Renal cortex interstitium (tissue), 15 donors: Measurements from ENCODE around the gene SETDB1. TPM values are rescaled to one million over a fixed set of nuclear protein-coding genes. Genes with fewer than 3 reads are reported as not detected.
"Not testable (repeated sequence)": the region's sequence is repeated elsewhere in the genome, so short reads cannot be mapped to it uniquely, and the experiment has no call there.

Experiments
- DNase-seq, 11 donors: peaks; one replicate each; pipeline ENCODE4 v3.0.0-alpha.2; 2013; ENCODE audit warnings: low read depth in 9 of 11, low spot score in 4 of 11; ENCODE audit errors: extremely low read depth in 1 of 11
- long read RNA-seq, 16 experiments: transcript quantifications; one replicate each; lab custom pipeline, GENCODE V29; 2026
- polyA plus RNA-seq, 3 donors: library from polyadenylated mRNA; unstranded; fragments of 120-200 nt; gene quantifications; one replicate each; pipeline ENCODE4 v1.2.1, GENCODE V29; 2013; ENCODE audit not compliant: insufficient read length in 3 of 3

SETDB1 gene
- polyA plus RNA-seq: 10 to 100 TPM; 75.3 to 91.8 (median 85.4) TPM
- long read RNA-seq, donor 1, partial matches to known transcripts: 9 of 10 reads
- long read RNA-seq, donor 1, other reads (novel, unspliced or antisense): 0 of 10 reads
- long read RNA-seq, donor 2, partial matches to known transcripts: 0 of 2 reads
- long read RNA-seq, donor 2, other reads (novel, unspliced or antisense): 0 of 2 reads
- long read RNA-seq, donor 3, partial matches to known transcripts: 16 of 19 reads
- long read RNA-seq, donor 3, other reads (novel, unspliced or antisense): 0 of 19 reads
- long read RNA-seq, donor 4, partial matches to known transcripts: 9 of 10 reads
- long read RNA-seq, donor 4, other reads (novel, unspliced or antisense): 0 of 10 reads
- long read RNA-seq, donor 5: 0 reads
- long read RNA-seq, donor 6, full-length matches to known transcripts: 3 of 3 reads
- long read RNA-seq, donor 6, partial matches to known transcripts: 0 of 3 reads
- long read RNA-seq, donor 6, other reads (novel, unspliced or antisense): 0 of 3 reads
- long read RNA-seq, donor 7, partial matches to known transcripts: 0 of 7 reads
- long read RNA-seq, donor 7, other reads (novel, unspliced or antisense): 0 of 7 reads
- long read RNA-seq, donor 8, full-length matches to known transcripts: 8 of 46 reads
- long read RNA-seq, donor 8, partial matches to known transcripts: 38 of 46 reads
- long read RNA-seq, donor 8, other reads (novel, unspliced or antisense): 0 of 46 reads
- long read RNA-seq, donor 9, partial matches to known transcripts: 25 of 27 reads
- long read RNA-seq, donor 9, other reads (novel, unspliced or antisense): 0 of 27 reads
- long read RNA-seq, donor 10, partial matches to known transcripts: 15 of 20 reads
- long read RNA-seq, donor 10, other reads (novel, unspliced or antisense): 0 of 20 reads
- long read RNA-seq, donor 11, full-length matches to known transcripts: 4 of 95 reads
- long read RNA-seq, donor 11, partial matches to known transcripts: 44 of 95 reads
- long read RNA-seq, donor 11, other reads (novel, unspliced or antisense): 47 of 95 reads
- long read RNA-seq, donor 12: 0 reads
- long read RNA-seq, donor 13, full-length matches to known transcripts: 7 of 7 reads
- long read RNA-seq, donor 13, partial matches to known transcripts: 0 of 7 reads
- long read RNA-seq, donor 13, other reads (novel, unspliced or antisense): 0 of 7 reads
- long read RNA-seq, donor 14, partial matches to known transcripts: 23 of 25 reads
- long read RNA-seq, donor 14, other reads (novel, unspliced or antisense): 0 of 25 reads
- long read RNA-seq, donor 15, partial matches to known transcripts: 0 of 1 reads
- long read RNA-seq, donor 15, other reads (novel, unspliced or antisense): 0 of 1 reads
- long read RNA-seq, donor 16, full-length matches to known transcripts: 8 of 44 reads
- long read RNA-seq, donor 16, partial matches to known transcripts: 28 of 44 reads
- long read RNA-seq, donor 16, other reads (novel, unspliced or antisense): 8 of 44 reads

- DNase-seq: peak; percentile 89 to 97 (median 95)
Observed at GRCh38 chr1:150926097-150926741, at the start of gene SETDB1. Gene SETDB1 (plus strand): TSS chr1:150926363. CDS start chr1:150927715, 1,352 bp downstream.

DNA sequence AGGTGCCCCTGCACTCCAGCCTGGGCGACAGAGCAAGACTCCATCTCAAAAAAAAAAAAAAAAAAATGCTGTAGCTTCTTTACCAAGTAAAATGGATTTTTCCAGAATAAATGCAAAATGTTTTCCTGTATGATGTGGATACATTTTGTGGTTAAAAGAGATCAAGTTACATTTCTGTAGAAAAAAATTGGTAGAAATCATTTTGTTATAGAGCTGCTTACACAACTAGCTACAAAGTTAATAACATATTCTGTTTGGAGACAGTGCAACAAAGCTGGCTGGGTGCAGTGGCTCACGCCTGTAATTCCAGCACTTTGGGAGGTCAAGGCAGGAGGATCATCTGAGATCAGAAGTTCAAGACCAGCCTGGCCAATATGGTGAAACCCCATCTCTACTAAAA lies 47.2 kb upstream of the SETDB1 start:
- not testable (repeated sequence) for DNase-seq

- no peak for DNase-seq
Observed at GRCh38 chr1:150881331-150882070, 44.7 kb upstream of the SETDB1 start.

GRCh38 chr1:150883121-150883520 lies 43.0 kb upstream of the SETDB1 start:
- DNase-seq: not testable (repeated sequence)

- DNase-seq: no peak
Observed at GRCh38 chr1:150887018-150887417, 39.1 kb upstream of the SETDB1 start, which contains the start of gene CTXND2. Gene CTXND2 (plus strand): TSS chr1:150887136. CDS start chr1:150912315, 25,179 bp downstream.

DNA sequence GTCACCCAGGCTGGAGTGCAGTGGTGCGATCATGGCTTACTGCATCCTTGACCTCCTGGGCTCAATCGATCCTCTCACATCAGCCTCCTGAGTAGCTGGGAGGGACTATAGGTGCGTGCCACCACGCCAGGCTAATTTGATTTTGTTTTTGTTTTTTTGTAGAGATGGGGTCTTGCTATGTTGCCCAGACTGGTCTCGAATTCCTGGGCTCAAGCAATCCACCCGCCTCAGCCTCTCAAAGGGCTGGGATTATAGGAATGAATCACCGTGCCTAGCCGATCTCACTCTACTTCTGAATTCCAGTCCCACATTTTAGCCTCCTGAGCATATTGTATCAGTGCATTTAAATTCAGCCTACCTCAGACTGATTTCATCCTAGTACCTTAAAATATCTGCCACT lies 37.4 kb upstream of the SETDB1 start:
- no peak for DNase-seq

- DNase-seq: no peak
Observed at GRCh38 chr1:150890033-150890416, 36.1 kb upstream of the SETDB1 start.

- DNase-seq: no peak
Observed at GRCh38 chr1:150893336-150893913, 32.7 kb upstream of the SETDB1 start.

GRCh38 chr1:150895618-150896017 lies 30.5 kb upstream of the SETDB1 start:
- DNase-seq: no peak

DNA sequence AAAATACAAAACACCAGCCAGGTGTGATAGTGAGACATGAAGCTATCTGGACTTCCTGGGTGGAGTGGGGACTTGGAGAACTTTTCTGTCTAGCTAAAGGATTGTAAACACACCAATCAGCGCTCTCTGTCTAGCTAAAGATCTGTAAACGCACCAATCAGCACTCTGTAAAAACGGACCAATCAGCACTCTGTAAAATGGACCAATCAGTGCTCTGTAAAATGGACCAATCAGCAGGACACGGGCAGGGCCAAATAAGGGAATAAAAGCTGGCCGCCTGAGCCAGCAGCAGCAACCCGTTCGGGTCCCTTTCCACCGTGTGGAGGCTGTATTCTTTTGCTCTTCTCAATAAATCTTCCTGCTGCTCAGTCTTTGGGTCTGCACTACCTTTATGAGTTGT lies 26.4 kb upstream of the SETDB1 start:
- DNase-seq: not testable (repeated sequence)

GRCh38 chr1:150902346-150902745 lies 23.8 kb upstream of the SETDB1 start:
- no peak for DNase-seq

DNA sequence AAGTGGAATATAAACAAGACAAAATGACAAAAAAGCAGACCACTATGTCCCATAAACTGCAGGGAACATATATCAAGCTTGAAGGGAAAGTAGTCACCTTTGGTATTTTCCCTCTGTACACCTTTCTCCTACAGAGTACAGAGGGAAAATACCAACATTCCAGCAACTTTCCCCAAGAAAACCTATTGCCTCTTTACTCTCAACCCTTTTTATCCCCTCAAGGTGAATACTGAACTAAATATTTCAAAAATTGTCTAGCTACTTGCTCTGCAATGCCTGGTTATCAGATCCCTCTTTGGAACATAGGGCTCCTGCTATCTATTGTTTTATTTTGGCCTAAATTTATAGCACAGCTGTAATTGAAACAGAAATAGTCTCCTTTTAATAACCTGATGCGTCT lies 23.4 kb upstream of the SETDB1 start:
- no peak for DNase-seq

GRCh38 chr1:150905301-150905700 lies 20.9 kb upstream of the SETDB1 start:
- DNase-seq: no peak

DNA sequence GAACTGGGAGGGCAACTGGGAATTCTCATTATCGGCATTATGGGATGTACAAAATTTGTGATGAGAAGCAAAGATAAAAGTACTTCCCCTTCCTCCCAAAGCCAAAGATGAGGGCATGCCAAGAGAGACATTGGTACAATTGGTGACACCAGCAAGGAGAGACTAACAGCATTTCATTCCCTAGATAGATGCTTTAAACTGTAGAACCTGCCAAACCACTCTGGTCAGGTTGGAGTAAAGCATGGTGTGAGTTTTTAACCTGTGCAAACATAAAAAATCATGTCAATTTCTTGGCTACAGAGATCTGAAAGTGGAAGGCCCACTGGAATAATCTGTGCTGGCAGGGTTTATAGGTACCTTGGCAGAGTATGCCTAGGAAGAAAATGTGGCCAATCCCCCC lies 19.8 kb upstream of the SETDB1 start:
- DNase-seq: no peak

- no peak for DNase-seq
Observed at GRCh38 chr1:150906813-150907212, 19.4 kb upstream of the SETDB1 start.

GRCh38 chr1:150909585-150910180 lies 16.5 kb upstream of the SETDB1 start:
- no peak for DNase-seq

- no peak for DNase-seq
Observed at GRCh38 chr1:150912623-150913022, 13.5 kb upstream of the SETDB1 start.
